ENCODE data around the gene ELFN2. TPM values are rescaled to one million over a fixed set of nuclear protein-coding genes. Genes with fewer than 3 reads are reported as not detected.

ELFN2 gene
- total and polyA plus RNA-seq, 2 of the 13 experiments (the other 11 are each of a cell fraction or from before 2014, with no cell fraction given), result 0.01 TPM; not detected in 1

DNA sequence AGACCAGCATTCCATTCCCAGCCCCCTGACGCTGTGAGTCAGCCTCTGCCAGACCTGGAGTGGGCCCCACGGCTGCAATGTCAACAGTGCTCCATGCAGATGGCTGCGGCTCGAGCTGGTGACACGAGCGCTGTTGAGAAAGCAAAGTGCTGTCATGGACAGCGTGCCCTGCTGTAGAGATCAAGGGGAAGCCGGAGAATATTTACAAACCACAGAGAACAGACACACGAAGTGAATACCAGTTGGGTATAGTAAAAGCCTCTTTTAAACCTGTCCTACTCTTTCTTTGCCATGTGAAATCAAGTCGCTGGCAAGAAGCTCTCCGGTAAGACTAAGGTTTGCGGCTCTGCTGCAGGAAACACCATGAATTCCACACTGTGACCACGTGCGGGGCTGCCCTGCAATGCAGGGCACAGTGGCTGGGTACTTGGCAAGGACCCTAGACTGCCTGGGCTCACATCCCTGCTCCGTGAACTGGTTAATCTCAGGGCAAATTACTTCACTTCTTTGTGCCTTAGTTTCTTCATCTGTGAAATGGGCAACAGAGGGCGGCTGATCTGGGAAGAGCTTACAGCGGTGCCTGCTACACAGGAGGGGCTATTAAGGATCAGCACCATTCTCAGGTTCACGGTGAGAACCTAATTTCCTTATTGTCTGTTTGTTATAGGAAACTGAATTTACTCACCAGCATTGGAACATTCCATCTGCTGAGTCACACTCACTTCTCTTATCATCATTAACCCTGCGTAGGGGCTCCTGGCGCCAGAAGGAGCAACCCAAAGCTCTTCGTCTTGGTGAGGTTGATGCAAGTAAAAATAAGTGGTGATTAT, 27.8 kb upstream of the ELFN2 start (continued):
- TF ChIP-seq, protein P1, sequence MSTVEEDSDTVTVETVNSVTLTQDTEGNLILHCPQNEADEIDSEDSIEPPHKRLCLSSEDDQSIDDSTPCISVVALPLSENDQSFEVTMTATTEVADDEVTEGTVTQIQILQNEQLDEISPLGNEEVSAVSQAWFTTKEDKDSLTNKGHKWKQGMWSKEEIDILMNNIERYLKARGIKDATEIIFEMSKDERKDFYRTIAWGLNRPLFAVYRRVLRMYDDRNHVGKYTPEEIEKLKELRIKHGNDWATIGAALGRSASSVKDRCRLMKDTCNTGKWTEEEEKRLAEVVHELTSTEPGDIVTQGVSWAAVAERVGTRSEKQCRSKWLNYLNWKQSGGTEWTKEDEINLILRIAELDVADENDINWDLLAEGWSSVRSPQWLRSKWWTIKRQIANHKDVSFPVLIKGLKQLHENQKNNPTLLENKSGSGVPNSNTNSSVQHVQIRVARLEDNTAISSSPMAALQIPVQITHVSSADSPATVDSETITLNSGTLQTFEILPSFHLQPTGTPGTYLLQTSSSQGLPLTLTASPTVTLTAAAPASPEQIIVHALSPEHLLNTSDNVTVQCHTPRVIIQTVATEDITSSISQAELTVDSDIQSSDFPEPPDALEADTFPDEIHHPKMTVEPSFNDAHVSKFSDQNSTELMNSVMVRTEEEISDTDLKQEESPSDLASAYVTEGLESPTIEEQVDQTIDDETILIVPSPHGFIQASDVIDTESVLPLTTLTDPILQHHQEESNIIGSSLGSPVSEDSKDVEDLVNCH (CRISPR knock-in tag; IDR thresholded peaks at IDR 0.05), result no peak
- TF ChIP-seq HOXA9 (CRISPR knock-in tag; IDR thresholded peaks at IDR 0.05; ENCODE audit: borderline replicate concordance), result no peak
- no peak for TF ChIP-seq MTA3 (CRISPR knock-in tag; IDR thresholded peaks at IDR 0.05)
- TF ChIP-seq RARA (CRISPR knock-in tag; IDR thresholded peaks at IDR 0.05), result peak; percentile 67
- no peak for TF ChIP-seq ZNF564 (CRISPR knock-in tag; IDR thresholded peaks at IDR 0.05)
- no peak for TF ChIP-seq MTF2 (CRISPR knock-in tag; IDR thresholded peaks at IDR 0.05; ENCODE audit: borderline replicate concordance)
- TF ChIP-seq, protein P2, sequence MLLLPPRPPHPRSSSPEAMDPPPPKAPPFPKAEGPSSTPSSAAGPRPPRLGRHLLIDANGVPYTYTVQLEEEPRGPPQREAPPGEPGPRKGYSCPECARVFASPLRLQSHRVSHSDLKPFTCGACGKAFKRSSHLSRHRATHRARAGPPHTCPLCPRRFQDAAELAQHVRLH (CRISPR knock-in tag; IDR thresholded peaks at IDR 0.05; ENCODE audit: borderline replicate concordance, low read depth), result no peak
- TF ChIP-seq, protein P3, sequence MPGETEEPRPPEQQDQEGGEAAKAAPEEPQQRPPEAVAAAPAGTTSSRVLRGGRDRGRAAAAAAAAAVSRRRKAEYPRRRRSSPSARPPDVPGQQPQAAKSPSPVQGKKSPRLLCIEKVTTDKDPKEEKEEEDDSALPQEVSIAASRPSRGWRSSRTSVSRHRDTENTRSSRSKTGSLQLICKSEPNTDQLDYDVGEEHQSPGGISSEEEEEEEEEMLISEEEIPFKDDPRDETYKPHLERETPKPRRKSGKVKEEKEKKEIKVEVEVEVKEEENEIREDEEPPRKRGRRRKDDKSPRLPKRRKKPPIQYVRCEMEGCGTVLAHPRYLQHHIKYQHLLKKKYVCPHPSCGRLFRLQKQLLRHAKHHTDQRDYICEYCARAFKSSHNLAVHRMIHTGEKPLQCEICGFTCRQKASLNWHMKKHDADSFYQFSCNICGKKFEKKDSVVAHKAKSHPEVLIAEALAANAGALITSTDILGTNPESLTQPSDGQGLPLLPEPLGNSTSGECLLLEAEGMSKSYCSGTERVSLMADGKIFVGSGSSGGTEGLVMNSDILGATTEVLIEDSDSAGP (CRISPR knock-in tag; IDR thresholded peaks at IDR 0.05; ENCODE audit: borderline replicate concordance), result peak; percentile 20; the same call in 1 of the 2 replicates
- TF ChIP-seq, protein P4, sequence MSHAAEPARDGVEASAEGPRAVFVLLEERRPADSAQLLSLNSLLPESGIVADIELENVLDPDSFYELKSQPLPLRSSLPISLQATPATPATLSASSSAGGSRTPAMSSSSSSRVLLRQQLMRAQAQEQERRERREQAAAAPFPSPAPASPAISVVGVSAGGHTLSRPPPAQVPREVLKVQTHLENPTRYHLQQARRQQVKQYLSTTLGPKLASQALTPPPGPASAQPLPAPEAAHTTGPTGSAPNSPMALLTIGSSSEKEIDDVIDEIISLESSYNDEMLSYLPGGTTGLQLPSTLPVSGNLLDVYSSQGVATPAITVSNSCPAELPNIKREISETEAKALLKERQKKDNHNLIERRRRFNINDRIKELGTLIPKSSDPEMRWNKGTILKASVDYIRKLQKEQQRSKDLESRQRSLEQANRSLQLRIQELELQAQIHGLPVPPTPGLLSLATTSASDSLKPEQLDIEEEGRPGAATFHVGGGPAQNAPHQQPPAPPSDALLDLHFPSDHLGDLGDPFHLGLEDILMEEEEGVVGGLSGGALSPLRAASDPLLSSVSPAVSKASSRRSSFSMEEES (CRISPR knock-in tag; IDR thresholded peaks at IDR 0.05), result peak; percentile 79
- TF ChIP-seq SCMH1 (CRISPR knock-in tag; IDR thresholded peaks at IDR 0.05; ENCODE audit: borderline replicate concordance), result no peak
- TF ChIP-seq, protein P5, sequence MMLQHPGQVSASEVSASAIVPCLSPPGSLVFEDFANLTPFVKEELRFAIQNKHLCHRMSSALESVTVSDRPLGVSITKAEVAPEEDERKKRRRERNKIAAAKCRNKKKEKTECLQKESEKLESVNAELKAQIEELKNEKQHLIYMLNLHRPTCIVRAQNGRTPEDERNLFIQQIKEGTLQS (CRISPR knock-in tag; IDR thresholded peaks at IDR 0.05), result peak; percentile 73
- peak; percentile 96 for TF ChIP-seq FOXA3 (CRISPR knock-in tag; IDR thresholded peaks at IDR 0.05)
- no peak for TF ChIP-seq SMARCE1 (IDR thresholded peaks at IDR 0.05; ENCODE audit: borderline replicate concordance)
- peak; percentile 78; the same call in 1 of the 2 replicates for TF ChIP-seq ZFP1 (CRISPR knock-in tag; IDR thresholded peaks at IDR 0.05)
- TF ChIP-seq, protein P6, sequence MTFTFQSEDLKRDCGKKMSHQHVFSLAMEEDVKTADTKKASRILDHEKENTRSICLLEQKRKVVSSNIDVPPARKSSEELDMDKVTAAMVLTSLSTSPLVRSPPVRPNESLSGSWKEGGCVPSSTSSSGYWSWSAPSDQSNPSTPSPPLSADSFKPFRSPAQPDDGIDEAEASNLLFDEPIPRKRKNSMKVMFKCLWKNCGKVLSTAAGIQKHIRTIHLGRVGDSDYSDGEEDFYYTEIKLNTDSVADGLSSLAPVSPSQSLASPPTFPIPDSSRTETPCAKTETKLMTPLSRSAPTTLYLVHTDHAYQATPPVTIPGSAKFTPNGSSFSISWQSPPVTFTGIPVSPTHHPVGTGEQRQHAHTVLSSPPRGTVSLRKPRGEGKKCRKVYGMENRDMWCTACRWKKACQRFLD (CRISPR knock-in tag; IDR thresholded peaks at IDR 0.05; ENCODE audit: borderline replicate concordance), result no peak
- no peak for TF ChIP-seq MAFF (IDR thresholded peaks at IDR 0.05; ENCODE audit: low read depth, low read length)
- TF ChIP-seq HCFC1 (IDR thresholded peaks at IDR 0.05; ENCODE audit: low read depth, low read length), result no peak
- TF ChIP-seq LCORL (IDR thresholded peaks at IDR 0.05), result no peak
- TF ChIP-seq LCORL (CRISPR knock-in tag; IDR thresholded peaks at IDR 0.05), result peak; percentile 85
- 0 out of 2 replicates have a peak, but pooled peaks have one; percentile 27 for TF ChIP-seq CCDC6 (CRISPR knock-in tag; IDR thresholded peaks at IDR 0.05)

Data from HepG2 (cell line).